ENCODE measurements around the gene FHL2. TPM values are rescaled to one million over a fixed set of nuclear protein-coding genes. Genes with fewer than 3 reads are reported as not detected.

Gene FHL2
- total and polyA plus RNA-seq, 2 of the 13 experiments (the other 11 are each of a cell fraction or from before 2014, with no cell fraction given), result 1.9 to 74.8 TPM

DNA sequence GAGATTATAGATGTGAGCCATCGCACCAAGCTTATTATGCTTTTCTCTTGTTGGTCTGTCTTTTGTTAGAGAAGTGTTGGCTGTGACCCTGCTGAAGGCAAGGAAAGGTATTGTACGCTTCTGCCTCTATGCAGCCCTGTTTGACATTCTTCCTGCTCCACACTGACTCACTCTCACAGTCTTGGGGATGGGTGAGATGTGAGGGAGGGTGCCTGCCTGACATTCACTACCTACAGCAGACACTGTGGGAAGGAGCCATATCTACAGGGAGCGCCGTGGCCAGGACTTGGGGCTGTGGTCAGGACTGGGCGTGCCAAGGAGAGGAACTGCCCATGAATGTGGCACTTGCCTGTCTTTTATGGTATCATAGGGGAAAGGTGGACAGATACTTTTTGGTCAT, 43.9 kb upstream of the FHL2 start:
- ATAC-seq, result no peak

More for the DNA sequence above, 43.9 kb upstream of the FHL2 start:
- Histone ChIP-seq H3K27me3 (ENCODE audit: control insufficient read depth in 1 of 2, insufficient read depth in 2 of 2, low read length in 2 of 2) (peaks cover 1 to 11% of the 10 kb centered on the region in 2 experiments; a peak in 2 of 5 replicates), H3K79me2 (ENCODE audit: insufficient read depth, low read length) (no peaks in the 10 kb centered on the region), H3K4me2 (ENCODE audit: low read depth, low read length) (no peak overlapping the region), H4K20me1 (ENCODE audit: insufficient read depth, low read length) (no peaks in the 10 kb centered on the region), H3K4me3 (replicated peaks in 1 of 3; ENCODE audit: insufficient read depth in 1 of 3, low read depth in 2 of 3, low read length in 3 of 3) (no peak overlapping the region), H3K36me3 (replicated peaks in 1 of 2; ENCODE audit: control insufficient read depth in 1 of 2, insufficient read depth in 2 of 2, low read length in 2 of 2) (no peaks in the 10 kb centered on the region), H3K4me1 (ENCODE audit: insufficient read depth, low read length) (peaks cover 13% of the 10 kb centered on the region), H3K27ac (ENCODE audit: extremely low read length, insufficient read depth, low read length) (no peak overlapping the region), H3K9ac (ENCODE audit: insufficient read depth, low read depth, low read length) (no peak overlapping the region), H3K9me3 (ENCODE audit: low read length) (no peaks in the 10 kb centered on the region), H2AFZ (ENCODE audit: low read length) (no peak overlapping the region)
- POLR2A ChIA-PET, result no interaction called here
- intact Hi-C loops (cut with micrococcal nuclease; ENCODE audit: unreplicated experiment), result no loop called here
- BruUV-seq (replicated peaks), result no TSS peak
- TF ChIP-seq, protein P1, sequence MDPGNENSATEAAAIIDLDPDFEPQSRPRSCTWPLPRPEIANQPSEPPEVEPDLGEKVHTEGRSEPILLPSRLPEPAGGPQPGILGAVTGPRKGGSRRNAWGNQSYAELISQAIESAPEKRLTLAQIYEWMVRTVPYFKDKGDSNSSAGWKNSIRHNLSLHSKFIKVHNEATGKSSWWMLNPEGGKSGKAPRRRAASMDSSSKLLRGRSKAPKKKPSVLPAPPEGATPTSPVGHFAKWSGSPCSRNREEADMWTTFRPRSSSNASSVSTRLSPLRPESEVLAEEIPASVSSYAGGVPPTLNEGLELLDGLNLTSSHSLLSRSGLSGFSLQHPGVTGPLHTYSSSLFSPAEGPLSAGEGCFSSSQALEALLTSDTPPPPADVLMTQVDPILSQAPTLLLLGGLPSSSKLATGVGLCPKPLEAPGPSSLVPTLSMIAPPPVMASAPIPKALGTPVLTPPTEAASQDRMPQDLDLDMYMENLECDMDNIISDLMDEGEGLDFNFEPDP (CRISPR knock-in tag; conservative IDR thresholded peaks at IDR 0.05), result no peak
- TF ChIP-seq PATZ1 (CRISPR knock-in tag; IDR thresholded peaks at IDR 0.05) (no peak), ZNF12 (CRISPR knock-in tag; IDR thresholded peaks at IDR 0.05) (no peak), RCOR2 (CRISPR knock-in tag; IDR thresholded peaks at IDR 0.05) (no peak), HOXA7 (CRISPR knock-in tag; IDR thresholded peaks at IDR 0.05) (no peak), ZNF296 (CRISPR knock-in tag; conservative IDR thresholded peaks at IDR 0.05) (no peak), ATF2 (CRISPR knock-in tag; IDR thresholded peaks at IDR 0.05) (no peak), KLF16 (CRISPR knock-in tag; IDR thresholded peaks at IDR 0.05) (no peak), ZNF674 (CRISPR knock-in tag; IDR thresholded peaks at IDR 0.05; ENCODE audit: low read depth) (no peak), ELF1 (CRISPR knock-in tag; IDR thresholded peaks at IDR 0.05) (no peak), ZNF354B (CRISPR knock-in tag; IDR thresholded peaks at IDR 0.05) (no peak)
- TF ChIP-seq, protein P2, sequence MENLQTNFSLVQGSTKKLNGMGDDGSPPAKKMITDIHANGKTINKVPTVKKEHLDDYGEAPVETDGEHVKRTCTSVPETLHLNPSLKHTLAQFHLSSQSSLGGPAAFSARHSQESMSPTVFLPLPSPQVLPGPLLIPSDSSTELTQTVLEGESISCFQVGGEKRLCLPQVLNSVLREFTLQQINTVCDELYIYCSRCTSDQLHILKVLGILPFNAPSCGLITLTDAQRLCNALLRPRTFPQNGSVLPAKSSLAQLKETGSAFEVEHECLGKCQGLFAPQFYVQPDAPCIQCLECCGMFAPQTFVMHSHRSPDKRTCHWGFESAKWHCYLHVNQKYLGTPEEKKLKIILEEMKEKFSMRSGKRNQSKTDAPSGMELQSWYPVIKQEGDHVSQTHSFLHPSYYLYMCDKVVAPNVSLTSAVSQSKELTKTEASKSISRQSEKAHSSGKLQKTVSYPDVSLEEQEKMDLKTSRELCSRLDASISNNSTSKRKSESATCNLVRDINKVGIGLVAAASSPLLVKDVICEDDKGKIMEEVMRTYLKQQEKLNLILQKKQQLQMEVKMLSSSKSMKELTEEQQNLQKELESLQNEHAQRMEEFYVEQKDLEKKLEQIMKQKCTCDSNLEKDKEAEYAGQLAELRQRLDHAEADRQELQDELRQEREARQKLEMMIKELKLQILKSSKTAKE (CRISPR knock-in tag; IDR thresholded peaks at IDR 0.05; ENCODE audit: borderline replicate concordance), result no peak
- in situ Hi-C loops (cut with HindIII; ENCODE audit: extremely low pct_ligation_motif_present, low pct_unique_long_range_greater_than_20kb), result no loop called here
- 84% methylated on average over 5 of the region's 5 CpGs for WGBS (ENCODE audit: low lambda C conversion rate)
- FAIRE-seq, result no peak
- no peak for DNase-seq (ENCODE audit: low spot score)
- CTCF ChIA-PET (ENCODE audit: low intra/inter-chr PET ratio, low total read pairs), result no interaction called here

Measured in HepG2 (cell line).